HG03139 (cell line): ENCODE data around the gene XAGE2.

Source experiments
- ATAC-seq: cut with Tn5 transposase; IDR thresholded peaks from one replicate; pipeline ENCODE4 v1.9.1; 2021; ENCODE audit not compliant: unreplicated experiment

XAGE2 gene

DNA sequence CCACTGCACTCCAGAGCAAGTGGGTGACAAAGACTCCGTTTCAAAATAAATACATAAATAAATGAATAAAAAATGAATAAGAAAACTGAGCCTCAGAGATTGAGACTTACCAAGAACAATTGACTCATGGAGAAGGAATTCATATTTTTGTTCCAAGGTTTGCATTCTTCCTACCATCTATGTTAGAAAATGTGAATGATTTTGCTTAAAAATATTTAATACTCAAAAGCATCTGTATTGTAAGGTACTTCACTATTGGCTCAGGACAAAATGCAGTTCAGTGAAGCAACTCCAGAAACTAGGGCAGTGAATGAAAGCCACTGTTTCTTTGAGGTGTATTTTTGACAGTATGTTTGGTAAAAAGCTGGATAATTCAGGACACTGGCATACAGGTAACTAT lies 54.1 kb downstream of the XAGE2 start:
- no peak for ATAC-seq

DNA sequence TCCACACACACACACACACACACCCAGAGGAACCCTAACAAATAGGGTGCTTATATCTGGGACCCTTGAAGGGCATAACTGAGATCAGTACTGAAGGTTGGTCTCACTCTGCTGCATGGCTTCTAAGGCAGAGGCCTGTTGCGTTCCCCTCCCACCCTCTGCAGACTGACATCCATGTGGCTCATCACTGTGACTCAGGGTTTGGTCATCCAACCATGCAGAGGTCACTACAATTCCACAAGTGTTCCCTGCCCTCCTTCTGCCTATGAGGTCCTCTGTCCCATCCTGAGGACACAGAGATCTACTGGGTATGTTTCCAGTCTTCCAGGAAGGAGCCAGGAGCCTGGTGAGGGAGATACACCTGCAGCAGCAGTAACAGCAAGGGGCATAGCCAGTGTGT lies 55.8 kb downstream of the XAGE2 start:
- ATAC-seq = no peak
